BLaER1 (cell line): ENCODE results near the gene RPS16.

Experiments
- H3K27ac ChIP-seq: shearing (Covaris generic); formaldehyde crosslinking; 2 replicates; pipeline ENCODE4 v1.8.1; 2022
- H3K27me3 ChIP-seq: shearing (Covaris generic); formaldehyde crosslinking; 2 replicates; pipeline ENCODE4 v1.8.1; 2022
- H3K36me3 ChIP-seq: shearing (Covaris generic); formaldehyde crosslinking; 2 replicates; pipeline ENCODE4 v1.8.1; 2022
- H3K4me1 ChIP-seq: shearing (Covaris generic); formaldehyde crosslinking; 2 replicates; pipeline ENCODE4 v1.8.1; 2022
- H3K4me2 ChIP-seq: shearing (Covaris generic); formaldehyde crosslinking; 2 replicates; pipeline ENCODE4 v1.8.1; 2022
- H3K4me3 ChIP-seq: shearing (Covaris generic); formaldehyde crosslinking; 2 replicates; pipeline ENCODE4 v1.8.1; 2022
- H3K9ac ChIP-seq: shearing (Covaris generic); formaldehyde crosslinking; 2 replicates; pipeline ENCODE4 v1.8.1; 2022
- H3K9me3 ChIP-seq: shearing (Covaris generic); formaldehyde crosslinking; 2 replicates; pipeline ENCODE4 v1.8.1; 2022
- H4K20me1 ChIP-seq: shearing (Covaris generic); formaldehyde crosslinking; 2 replicates; pipeline ENCODE4 v1.8.1; 2022
- Cebpa-rat ChIP-seq: shearing (Covaris generic); IDR thresholded peaks from 2 replicates; pipeline ENCODE4 v1.8.1; 2022

RPS16 gene

DNA sequence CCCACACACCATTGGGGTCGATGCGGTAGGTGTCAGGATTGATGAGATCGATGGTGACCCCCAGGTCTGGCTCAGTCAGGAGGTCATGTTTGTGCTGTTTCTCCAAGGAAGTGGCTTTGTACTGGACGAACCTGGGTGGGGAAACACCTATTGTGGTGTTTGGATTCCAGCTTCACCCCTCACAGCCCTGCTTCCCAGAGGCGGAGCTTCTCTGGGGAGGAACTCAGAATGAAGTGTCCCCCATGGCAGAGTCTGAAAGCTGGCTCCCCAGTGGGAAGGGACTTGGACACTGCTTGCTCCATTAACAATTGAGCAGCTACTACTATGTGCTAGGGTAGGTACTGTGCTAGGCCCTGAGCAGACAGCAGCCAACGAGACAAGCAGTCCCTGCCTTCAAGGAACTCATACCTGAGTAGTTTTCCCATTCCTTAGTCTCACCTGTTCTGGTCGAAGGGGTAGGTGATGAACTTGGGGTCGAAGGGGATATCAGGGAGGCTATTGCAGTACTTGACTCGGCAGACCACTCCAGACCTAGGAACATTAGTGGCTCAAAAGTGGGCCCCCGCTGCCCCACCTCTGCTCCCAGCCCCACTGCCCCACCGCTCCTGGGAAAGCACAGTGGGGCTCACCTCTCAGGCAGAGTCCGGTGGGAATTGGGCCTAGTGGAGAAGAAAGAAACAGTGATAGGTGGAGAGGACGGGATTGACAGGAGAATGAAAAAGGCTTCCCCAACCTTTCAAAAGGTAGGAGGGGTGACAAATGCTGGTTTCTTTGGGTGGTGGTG is 45.9 kb downstream of the RPS16 start:
- peak overlapping the region; percentile 99 for H3K9ac ChIP-seq
- peak overlapping the region; percentile 98 for H3K27ac ChIP-seq
- H4K20me1 ChIP-seq = peaks cover 30% of the 10 kb centered on the region; the same call in 1 of the 2 replicates
- peak overlapping the region; percentile 76 for H3K4me3 ChIP-seq
- TF ChIP-seq Cebpa-rat = no peak
- peaks cover 73% of the 10 kb centered on the region for H3K36me3 ChIP-seq
- H3K27me3 ChIP-seq = no peaks in the 10 kb centered on the region
- no peaks in the 10 kb centered on the region for H3K9me3 ChIP-seq
- H3K4me2 ChIP-seq = peak overlapping the region; percentile 96
- peaks cover 25% of the 10 kb centered on the region for H3K4me1 ChIP-seq

GRCh38 chr19:39388657-39389056 is 47.1 kb downstream of the RPS16 start:
- Histone ChIP-seq H3K9me3 (no peaks in the 10 kb centered on the region), H4K20me1 (peaks cover 30% of the 10 kb centered on the region; the same call in 1 of the 2 replicates), H3K27ac (no peak overlapping the region), H3K4me1 (peaks cover 25% of the 10 kb centered on the region), H3K4me2 (no peak overlapping the region), H3K4me3 (no peak overlapping the region), H3K36me3 (peaks cover 73% of the 10 kb centered on the region), H3K27me3 (no peaks in the 10 kb centered on the region), H3K9ac (no peak overlapping the region)
- TF ChIP-seq Cebpa-rat = no peak

DNA sequence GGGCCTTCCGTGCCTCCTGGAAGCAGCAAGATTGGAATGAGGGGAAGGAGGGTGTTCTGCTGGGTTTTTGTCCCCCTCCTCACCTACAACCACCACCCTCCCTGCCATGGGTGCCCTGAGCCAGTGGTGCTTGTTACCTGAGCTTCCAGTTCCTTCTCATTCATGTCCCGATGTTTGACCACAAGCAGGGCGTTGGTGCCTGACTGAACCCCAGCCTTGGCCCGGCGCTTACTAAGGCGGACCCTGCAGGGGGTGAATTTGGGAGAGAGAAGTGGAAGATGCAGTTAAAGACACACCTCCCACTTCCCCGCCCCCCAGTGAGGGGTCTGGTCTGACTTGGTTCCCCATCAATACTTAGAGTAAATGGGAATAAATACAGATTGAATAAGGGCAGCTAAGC is 49.2 kb downstream of the RPS16 start:
- Histone ChIP-seq H3K4me2 (no peak overlapping the region), H4K20me1 (peaks cover 30% of the 10 kb centered on the region; the same call in 1 of the 2 replicates), H3K27ac (no peak overlapping the region), H3K36me3 (peaks cover 83% of the 10 kb centered on the region), H3K9me3 (no peaks in the 10 kb centered on the region), H3K4me3 (no peak overlapping the region), H3K4me1 (peaks cover 13% of the 10 kb centered on the region), H3K9ac (no peak overlapping the region), H3K27me3 (no peaks in the 10 kb centered on the region)
- no peak for TF ChIP-seq Cebpa-rat

- H3K4me2 ChIP-seq = no peak overlapping the region
- no peaks in the 10 kb centered on the region for H3K27me3 ChIP-seq
- TF ChIP-seq Cebpa-rat = no peak
- no peak overlapping the region for H3K4me3 ChIP-seq
- peaks cover 13% of the 10 kb centered on the region for H3K4me1 ChIP-seq
- H4K20me1 ChIP-seq = peaks cover 30% of the 10 kb centered on the region; the same call in 1 of the 2 replicates
- H3K27ac ChIP-seq = no peak overlapping the region
- peaks cover 91% of the 10 kb centered on the region for H3K36me3 ChIP-seq
- no peak overlapping the region for H3K9ac ChIP-seq
- H3K9me3 ChIP-seq = no peaks in the 10 kb centered on the region
Measured at GRCh38 chr19:39385629-39386411, 49.9 kb downstream of the RPS16 start.

DNA sequence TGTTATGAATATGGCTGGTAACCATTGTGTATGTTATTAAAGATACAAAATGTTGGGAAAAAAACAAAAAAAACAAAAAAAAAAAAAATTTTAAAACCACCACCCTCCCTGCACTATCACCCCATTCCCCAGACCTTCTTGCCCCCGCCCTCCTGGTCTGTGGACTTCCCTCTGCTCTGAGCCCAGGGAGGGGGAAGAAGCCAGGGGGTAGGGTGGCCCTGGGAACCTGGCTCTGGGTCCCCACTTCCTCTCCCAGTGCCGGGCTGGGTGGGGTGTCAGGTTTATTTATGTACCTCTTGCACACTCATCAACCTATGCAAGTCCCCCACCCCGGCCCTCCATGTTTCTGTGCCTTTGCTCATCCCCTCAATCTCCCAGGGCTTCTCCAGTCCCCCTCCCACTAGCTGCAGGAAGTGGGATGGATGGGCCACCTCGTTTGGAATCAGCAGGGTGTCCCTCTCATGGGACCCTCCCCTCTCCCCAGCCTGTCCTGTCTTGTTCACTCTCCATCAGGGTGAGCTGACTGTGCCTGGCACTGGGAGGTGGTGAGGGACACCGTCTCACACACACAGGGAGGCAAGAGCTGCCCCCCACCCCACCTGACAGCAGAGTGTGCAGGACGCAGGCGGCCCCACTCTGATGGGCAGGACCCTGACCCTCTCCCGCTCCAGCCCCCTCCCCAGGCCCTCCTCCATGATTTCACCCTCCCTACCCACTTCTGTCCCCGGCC is 50.7 kb downstream of the RPS16 start:
- peaks cover 99% of the 10 kb centered on the region for H3K36me3 ChIP-seq
- H3K4me2 ChIP-seq = no peak overlapping the region
- peaks cover 26% of the 10 kb centered on the region; the same call in 1 of the 2 replicates for H4K20me1 ChIP-seq
- H3K4me3 ChIP-seq = no peak overlapping the region
- peaks cover 8% of the 10 kb centered on the region for H3K4me1 ChIP-seq
- H3K27me3 ChIP-seq = no peaks in the 10 kb centered on the region
- H3K9ac ChIP-seq = 0 out of 2 replicates have a peak overlapping the region, but pooled peaks have one; percentile 29
- no peaks in the 10 kb centered on the region for H3K9me3 ChIP-seq
- no peak overlapping the region for H3K27ac ChIP-seq
- TF ChIP-seq Cebpa-rat = no peak
